Activated CD4-positive, alpha-beta T cell treated with anti-CD3 and anti-CD28 coated beads, Interleukin-2, amount 10 ng/mL, durations not matched to agents 24 days and 14 days (primary cell): ENCODE results near the gene BLOC1S4. TPM values are rescaled to one million over a fixed set of nuclear protein-coding genes. Genes with fewer than 3 reads are reported as not detected.

Experiments used
- DNase-seq: peaks from one replicate; pipeline ENCODE4 v3.0.0; 2022
- H3K27ac Mint-ChIP-seq: one replicate; pipeline ENCODE4 v1.8.0; 2022; ENCODE audit warnings: mild to moderate bottlenecking, mixed read lengths
- H3K27me3 Mint-ChIP-seq: one replicate; pipeline ENCODE4 v1.8.0; 2022; ENCODE audit warnings: mixed read lengths
- H3K36me3 Mint-ChIP-seq: one replicate; pipeline ENCODE4 v1.8.0; 2022; ENCODE audit warnings: low read depth, mild to moderate bottlenecking, mixed read lengths
- H3K4me1 Mint-ChIP-seq: one replicate; pipeline ENCODE4 v1.8.0; 2021; ENCODE audit warnings: mixed read lengths
- H3K4me3 Mint-ChIP-seq: one replicate; pipeline ENCODE4 v1.8.0; 2022; ENCODE audit warnings: mild to moderate bottlenecking, moderate library complexity, mixed read lengths
- H3K9me3 Mint-ChIP-seq: one replicate; pipeline ENCODE4 v1.8.0; 2021; ENCODE audit warnings: mixed read lengths
- intact Hi-C: fragments of 100-400 bp; cut with micrococcal nuclease; formaldehyde crosslinking; loops from one replicate; pipeline ENCODE4 v1.15.1; 2023
- total RNA-seq: library from RNA; stranded (reverse); gene quantifications from 2 replicates; pipeline ENCODE4 v1.2.3, GENCODE V29; 2022

The BLOC1S4 gene
- total RNA-seq, 1 donor from 2014 or later, result 20.1 TPM

GRCh38 chr4:6682862-6683590 is 32.9 kb upstream of the BLOC1S4 start:
- H3K27me3 Mint-ChIP-seq, result no peaks in the 10 kb centered on the region
- DNase-seq, result no peak

GRCh38 chr4:6684656-6685055 is 31.3 kb upstream of the BLOC1S4 start:
- Mint-ChIP-seq H3K27me3 (no peaks in the 10 kb centered on the region), H3K4me1 (peaks cover 39% of the 10 kb centered on the region)

More at GRCh38 chr4:6682862-6683590, 32.9 kb upstream of the BLOC1S4 start:
- H3K36me3 Mint-ChIP-seq, result peaks cover 37% of the 10 kb centered on the region
- no peak overlapping the region for H3K27ac Mint-ChIP-seq
- intact Hi-C loops, result no loop called here
- peaks cover 33% of the 10 kb centered on the region for H3K4me1 Mint-ChIP-seq
- no peak overlapping the region for H3K4me3 Mint-ChIP-seq
- no peaks in the 10 kb centered on the region for H3K9me3 Mint-ChIP-seq

GRCh38 chr4:6686104-6686787 is 29.7 kb upstream of the BLOC1S4 start:
- intact Hi-C loops, result no loop called here
- H3K36me3 Mint-ChIP-seq, result peaks cover 13% of the 10 kb centered on the region
- no peak for DNase-seq
- no peaks in the 10 kb centered on the region for H3K27me3 Mint-ChIP-seq
- H3K4me1 Mint-ChIP-seq, result peaks cover 49% of the 10 kb centered on the region
- H3K27ac Mint-ChIP-seq, result no peak overlapping the region
- no peaks in the 10 kb centered on the region for H3K9me3 Mint-ChIP-seq
- no peak overlapping the region for H3K4me3 Mint-ChIP-seq

More at GRCh38 chr4:6684656-6685055, 31.3 kb upstream of the BLOC1S4 start:
- no peak overlapping the region for H3K27ac Mint-ChIP-seq
- H3K4me3 Mint-ChIP-seq, result no peak overlapping the region
- no peaks in the 10 kb centered on the region for H3K9me3 Mint-ChIP-seq
- H3K36me3 Mint-ChIP-seq, result peaks cover 26% of the 10 kb centered on the region
- intact Hi-C loops, result no loop called here
- no peak for DNase-seq

GRCh38 chr4:6687947-6688878 is 27.8 kb upstream of the BLOC1S4 start:
- Mint-ChIP-seq H3K27ac (peak overlapping the region; percentile 92), H3K36me3 (peaks cover 10% of the 10 kb centered on the region), H3K4me1 (peaks cover 60% of the 10 kb centered on the region), H3K27me3 (no peaks in the 10 kb centered on the region), H3K9me3 (no peaks in the 10 kb centered on the region), H3K4me3 (peak overlapping the region; percentile 87)
- intact Hi-C loops, result loop anchor here (2.0 kb wide), 1 partner anchor 21 kb away; the partner anchor contains the start of gene MRFAP1L1
- peak; percentile 62 for DNase-seq

- H3K36me3 Mint-ChIP-seq, result peaks cover 10% of the 10 kb centered on the region
- intact Hi-C loops, result loop anchor here (1.0 to 2.0 kb wide), 2 partner anchors 15 to 20 kb away; partner anchors contain the start of gene MRFAP1L1
- H3K9me3 Mint-ChIP-seq, result no peaks in the 10 kb centered on the region
- H3K27ac Mint-ChIP-seq, result peak overlapping the region; percentile 92
- H3K4me1 Mint-ChIP-seq, result peaks cover 65% of the 10 kb centered on the region
- H3K4me3 Mint-ChIP-seq, result peak overlapping the region; percentile 87
- peak; percentile 92 for DNase-seq
- H3K27me3 Mint-ChIP-seq, result no peaks in the 10 kb centered on the region
Measured at GRCh38 chr4:6688879-6689505, 27.0 kb upstream of the BLOC1S4 start.

GRCh38 chr4:6689506-6689960 is 26.4 kb upstream of the BLOC1S4 start:
- Mint-ChIP-seq H3K36me3 (peaks cover 10% of the 10 kb centered on the region), H3K4me1 (peaks cover 69% of the 10 kb centered on the region), H3K4me3 (peak overlapping the region; percentile 87), H3K27ac (peak overlapping the region; percentile 92), H3K27me3 (no peaks in the 10 kb centered on the region), H3K9me3 (no peaks in the 10 kb centered on the region)
- intact Hi-C loops, result loop anchor here (1.0 to 2.0 kb wide), 2 partner anchors 15 to 19 kb away; partner anchors contain the start of gene MRFAP1L1
- no peak for DNase-seq

GRCh38 chr4:6692379-6692778 is 23.6 kb upstream of the BLOC1S4 start:
- peak overlapping the region; percentile 76 for H3K27ac Mint-ChIP-seq
- H3K9me3 Mint-ChIP-seq, result no peaks in the 10 kb centered on the region
- H3K36me3 Mint-ChIP-seq, result peaks cover 1% of the 10 kb centered on the region
- intact Hi-C loops, result no loop called here
- no peak for DNase-seq
- H3K4me1 Mint-ChIP-seq, result peaks cover 78% of the 10 kb centered on the region
- H3K4me3 Mint-ChIP-seq, result no peak overlapping the region
- H3K27me3 Mint-ChIP-seq, result no peaks in the 10 kb centered on the region

- peak overlapping the region; percentile 76 for H3K27ac Mint-ChIP-seq
- H3K9me3 Mint-ChIP-seq, result no peaks in the 10 kb centered on the region
- DNase-seq, result no peak
- H3K4me3 Mint-ChIP-seq, result no peak overlapping the region
- H3K36me3 Mint-ChIP-seq, result peaks cover 1% of the 10 kb centered on the region
- intact Hi-C loops, result no loop called here
- peaks cover 77% of the 10 kb centered on the region for H3K4me1 Mint-ChIP-seq
- H3K27me3 Mint-ChIP-seq, result no peaks in the 10 kb centered on the region
Measured at GRCh38 chr4:6692806-6693205, 23.2 kb upstream of the BLOC1S4 start.

GRCh38 chr4:6693231-6694176 is 22.5 kb upstream of the BLOC1S4 start, which contains the start of gene S100P:
TSS of gene S100P (plus strand) at chr4:6693878. CDS start at chr4:6693933, 55 bp downstream.
- peaks cover 76% of the 10 kb centered on the region for H3K4me1 Mint-ChIP-seq
- no peaks in the 10 kb centered on the region for H3K27me3 Mint-ChIP-seq
- peak within 1 kb of the TSS; percentile 95 for H3K27ac Mint-ChIP-seq
- intact Hi-C loops, result no loop called here
- peaks cover 1% of the 10 kb centered on the region for H3K36me3 Mint-ChIP-seq
- no peak for DNase-seq
- H3K9me3 Mint-ChIP-seq, result no peaks in the 10 kb centered on the region
- H3K4me3 Mint-ChIP-seq, result peak within 1 kb of the TSS; percentile 75

GRCh38 chr4:6694177-6694901 is 21.6 kb upstream of the BLOC1S4 start:
- Mint-ChIP-seq H3K9me3 (no peaks in the 10 kb centered on the region), H3K27ac (peak overlapping the region; percentile 95), H3K4me1 (peaks cover 73% of the 10 kb centered on the region), H3K4me3 (peak overlapping the region; percentile 75), H3K27me3 (no peaks in the 10 kb centered on the region), H3K36me3 (no peaks in the 10 kb centered on the region)
- intact Hi-C loops, result no loop called here
- peak; percentile 77 for DNase-seq

GRCh38 chr4:6695660-6696610 is 20.0 kb upstream of the BLOC1S4 start:
- no peaks in the 10 kb centered on the region for H3K27me3 Mint-ChIP-seq
- peaks cover 70% of the 10 kb centered on the region for H3K4me1 Mint-ChIP-seq
- peak overlapping the region; percentile 97 for H3K27ac Mint-ChIP-seq
- H3K4me3 Mint-ChIP-seq, result peak overlapping the region; percentile 72
- no peaks in the 10 kb centered on the region for H3K9me3 Mint-ChIP-seq
- peak; percentile 89 for DNase-seq
- H3K36me3 Mint-ChIP-seq, result peaks cover 8% of the 10 kb centered on the region
- intact Hi-C loops, result loop anchor here (1.0 to 2.0 kb wide), 3 partner anchors 9 to 21 kb away; partner anchors contain the start of gene MRFAP1L1
